Activated CD4-positive, alpha-beta T cell treated with anti-CD3 and anti-CD28 coated beads, Interleukin-2, Interleukin-6, amounts not matched to agents 100 ng/mL and 50 ng/mL, durations not matched to agents 16 hours and 8 hours (primary cell): Measurements from ENCODE around the gene DYNC1LI1.
A peak's percentile ranks its signal among the peaks of the same experiment; 100 is the strongest.

Source experiments
- DNase-seq: peaks from one replicate; pipeline ENCODE4 v3.0.0-alpha.2; 2020

The DYNC1LI1 gene

GRCh38 chr3:32570421-32571191, at the start of gene DYNC1LI1:
Gene DYNC1LI1 (minus strand): TSS chr3:32570858. CDS start chr3:32570770, 88 bp downstream.
- DNase-seq = peak; percentile 96

DNA sequence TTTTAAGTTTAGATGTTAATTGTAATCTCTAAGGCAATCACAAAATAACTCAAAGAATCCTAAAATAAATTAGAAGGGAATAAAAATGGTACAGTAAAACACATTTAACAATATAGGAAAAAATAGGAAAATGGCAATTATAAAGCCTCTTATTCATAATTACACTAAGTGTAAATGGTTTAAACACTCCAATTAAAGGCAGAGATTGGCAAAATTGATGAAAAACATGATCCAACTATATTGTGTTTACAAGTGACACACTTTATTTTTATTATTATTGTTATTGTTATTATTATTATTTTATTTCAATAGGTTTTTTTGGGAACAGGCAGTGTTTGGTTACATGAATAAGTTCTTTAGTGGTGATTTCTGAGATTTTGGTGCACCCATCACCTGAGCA, 48.7 kb upstream of the DYNC1LI1 start:
- DNase-seq = no peak

DNA sequence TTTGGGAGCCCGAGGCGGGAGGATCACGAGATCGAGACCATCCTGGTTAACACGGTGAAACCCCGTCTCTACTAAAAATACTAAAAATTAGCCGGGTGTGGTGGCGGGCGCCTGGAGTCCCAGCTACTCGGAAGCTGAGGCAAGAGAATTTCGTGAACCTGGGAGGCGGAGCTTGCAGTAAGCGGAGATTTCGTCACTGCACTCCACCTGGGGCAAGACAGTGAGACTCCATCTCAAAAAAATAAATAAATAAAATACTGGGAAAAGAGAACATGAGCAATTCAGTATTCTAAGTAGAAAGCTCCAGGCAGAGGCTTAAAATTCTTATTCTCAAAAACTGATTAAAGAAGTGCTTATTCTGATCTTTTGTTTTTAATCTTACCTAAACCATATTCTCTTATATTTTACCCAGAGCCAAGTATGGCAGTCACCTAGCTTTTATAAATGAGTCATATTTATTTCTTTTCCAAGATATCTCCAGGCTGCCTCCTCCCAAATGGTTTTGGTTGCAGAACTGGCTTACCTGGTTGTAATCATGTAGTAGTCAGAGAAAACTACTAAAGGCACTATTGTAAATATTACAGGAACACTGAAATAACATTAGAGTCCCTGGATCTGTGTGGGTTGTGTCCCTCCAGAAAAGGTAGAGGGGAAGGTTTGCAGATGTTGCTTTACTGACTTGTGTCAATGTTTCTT, 45.8 kb upstream of the DYNC1LI1 start:
- DNase-seq = no peak

- DNase-seq = no peak
Measured at GRCh38 chr3:32614956-32615355, 44.3 kb upstream of the DYNC1LI1 start.

DNA sequence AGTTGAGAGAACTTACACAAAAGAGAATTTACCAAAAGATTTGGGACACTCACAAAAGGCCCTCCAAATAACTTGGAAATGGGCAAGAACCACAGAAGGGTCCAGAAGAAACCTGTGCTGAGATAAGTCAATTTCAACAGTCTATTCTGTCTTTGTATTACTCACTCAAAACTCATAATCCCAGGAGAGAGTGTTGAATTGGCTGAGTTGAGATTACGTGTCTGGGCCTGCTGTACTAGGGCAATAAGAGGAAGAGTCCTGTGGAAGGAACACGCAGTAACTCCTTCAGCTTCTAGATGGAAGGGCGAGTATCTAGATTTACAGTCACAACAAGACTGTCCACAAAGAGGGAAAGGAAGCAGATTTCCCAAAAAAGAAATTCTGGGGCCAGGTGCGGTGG, 42.5 kb upstream of the DYNC1LI1 start:
- DNase-seq = no peak

DNA sequence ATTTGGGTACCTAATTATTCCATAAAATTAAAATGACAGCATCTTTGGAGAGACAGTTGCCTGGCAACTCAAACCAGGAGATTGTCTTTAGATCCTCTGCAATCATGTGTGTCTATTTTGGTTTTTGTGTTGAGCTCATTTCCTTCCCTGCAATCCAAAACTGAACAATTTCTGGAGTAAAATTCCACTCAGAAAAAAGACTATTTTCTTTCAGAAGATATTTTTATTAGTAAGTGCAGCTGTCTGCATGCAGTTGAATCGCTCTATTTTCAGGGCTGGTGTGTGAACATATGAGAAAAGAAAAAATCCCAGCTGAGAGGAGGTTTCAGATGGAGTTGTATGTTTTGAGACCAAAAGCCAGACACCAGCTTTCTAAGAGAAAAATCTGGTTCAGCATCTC, 41.9 kb upstream of the DYNC1LI1 start:
- no peak for DNase-seq

- no peak for DNase-seq
Measured at GRCh38 chr3:32607522-32607921, 36.9 kb upstream of the DYNC1LI1 start.

- no peak for DNase-seq
Measured at GRCh38 chr3:32606960-32607359, 36.3 kb upstream of the DYNC1LI1 start.

- DNase-seq = no peak
Measured at GRCh38 chr3:32606277-32606676, 35.6 kb upstream of the DYNC1LI1 start.

GRCh38 chr3:32603064-32603463, 32.4 kb upstream of the DYNC1LI1 start:
- no peak for DNase-seq

- DNase-seq = no peak
Measured at GRCh38 chr3:32602206-32602605, 31.5 kb upstream of the DYNC1LI1 start.

- DNase-seq = no peak
Measured at GRCh38 chr3:32601722-32602121, 31.1 kb upstream of the DYNC1LI1 start.

- DNase-seq = no peak
Measured at GRCh38 chr3:32597656-32598055, 27.0 kb upstream of the DYNC1LI1 start.

DNA sequence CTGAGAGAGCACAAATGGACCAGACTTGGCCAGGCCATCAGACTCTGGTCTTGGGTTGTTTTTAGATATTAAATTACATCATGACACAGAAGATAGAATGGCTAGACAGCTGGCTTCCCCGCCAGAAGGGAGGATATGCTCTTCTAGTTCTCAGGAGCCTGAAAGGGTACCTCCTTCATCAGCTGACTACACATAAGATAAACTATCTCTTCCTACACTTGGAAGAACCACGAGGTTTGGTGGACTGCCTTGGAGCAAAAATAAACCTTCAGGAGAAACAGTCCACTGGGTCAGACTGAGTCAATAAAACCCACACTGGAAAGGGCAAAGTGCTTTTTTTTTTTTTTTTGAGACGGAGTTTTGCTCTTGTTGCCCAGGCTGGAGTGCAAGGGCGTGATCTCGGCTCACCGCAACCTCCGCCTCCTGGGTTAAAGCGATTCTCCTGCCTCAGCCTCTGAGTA, 26.3 kb upstream of the DYNC1LI1 start:
- DNase-seq = no peak

GRCh38 chr3:32596282-32596908, 25.7 kb upstream of the DYNC1LI1 start:
- no peak for DNase-seq

- DNase-seq = no peak
Measured at GRCh38 chr3:32595323-32595722, 24.7 kb upstream of the DYNC1LI1 start.

DNA sequence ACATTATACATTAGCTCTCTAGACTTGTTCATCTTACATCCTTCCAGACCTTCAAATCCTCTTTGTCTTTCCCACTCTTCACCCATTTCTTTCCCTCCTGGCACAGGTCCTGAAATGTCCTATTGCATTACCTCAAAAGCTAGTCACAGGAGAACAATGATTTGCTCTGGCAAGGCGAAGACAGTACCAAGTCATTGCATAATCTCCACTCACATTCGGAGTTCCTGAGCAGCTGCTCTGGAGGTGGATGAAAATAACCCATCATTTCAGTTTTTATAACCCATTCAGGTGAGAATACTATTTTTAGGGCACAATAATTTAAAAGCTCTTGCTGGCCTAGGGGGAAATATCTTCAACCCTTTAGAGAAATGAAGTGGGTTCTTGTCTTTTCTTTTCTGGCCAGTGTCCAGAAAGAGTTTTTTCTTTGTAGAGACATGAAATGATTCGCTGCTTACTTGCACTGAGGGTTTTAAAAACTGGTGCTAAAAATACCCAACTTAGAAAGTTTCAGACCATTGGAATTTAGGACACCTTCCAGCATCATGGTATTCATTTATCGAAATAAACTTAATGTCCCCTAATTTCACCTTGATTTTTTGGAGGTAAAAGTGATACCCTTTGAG, 23.4 kb upstream of the DYNC1LI1 start:
- no peak for DNase-seq

GRCh38 chr3:32592696-32593353, 22.2 kb upstream of the DYNC1LI1 start:
- no peak for DNase-seq

DNA sequence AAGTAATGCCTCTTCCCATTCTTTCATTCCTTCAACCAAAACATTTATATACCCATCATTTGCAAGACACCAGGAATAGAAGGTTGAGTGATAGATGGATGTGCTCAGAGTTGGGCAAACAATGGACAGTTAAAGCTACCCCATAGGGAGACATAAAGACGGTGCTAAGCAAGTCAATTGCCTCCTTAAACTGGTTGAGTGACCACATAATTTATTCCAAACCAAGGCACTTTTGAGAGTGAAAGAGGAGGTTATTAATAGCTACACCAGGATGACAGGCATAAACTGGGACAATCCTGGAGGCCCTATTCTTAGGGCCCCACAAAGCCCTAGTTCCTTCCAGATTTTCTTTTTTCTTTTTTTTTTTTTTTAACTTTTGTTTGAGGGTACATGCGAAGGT, 21.4 kb upstream of the DYNC1LI1 start:
- no peak for DNase-seq

GRCh38 chr3:32591186-32591585, 20.5 kb upstream of the DYNC1LI1 start:
- DNase-seq = no peak

GRCh38 chr3:32586356-32586755, 15.7 kb upstream of the DYNC1LI1 start:
- DNase-seq = no peak

GRCh38 chr3:32584660-32585059, 14.0 kb upstream of the DYNC1LI1 start:
- no peak for DNase-seq

DNA sequence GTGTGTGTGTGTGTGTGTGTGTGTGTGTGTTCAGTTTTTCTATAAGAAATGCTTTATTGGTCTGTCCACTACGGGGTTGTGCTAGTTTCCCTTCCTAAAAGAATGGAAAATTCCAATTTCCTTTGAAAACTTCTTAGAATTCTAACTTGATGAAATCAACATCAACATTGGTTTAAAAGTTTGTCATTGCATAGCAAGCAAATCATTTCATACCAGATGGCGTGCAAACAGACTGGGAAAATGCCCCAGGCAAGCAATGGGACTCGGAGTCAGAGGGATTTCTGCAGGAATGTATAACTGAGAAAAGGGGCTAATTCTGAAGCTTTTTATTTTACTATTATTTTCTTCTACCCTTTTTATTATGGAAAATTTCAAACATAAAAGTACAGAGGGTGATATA, 13.1 kb upstream of the DYNC1LI1 start:
- DNase-seq = no peak
